GM19025 (cell line): ENCODE measurements around the gene SRRD.
A peak's percentile ranks its signal among the peaks of the same experiment; 100 is the strongest.
"Not testable (repeated sequence)": the region's sequence is repeated elsewhere in the genome, so short reads cannot be mapped to it uniquely, and the experiment has no call there.

ENCODE experiments used
- ATAC-seq: cut with Tn5 transposase; IDR thresholded peaks from one replicate; pipeline ENCODE4 v1.9.1; 2021; ENCODE audit warnings: mild to moderate bottlenecking, low read depth, moderate library complexity; ENCODE audit not compliant: unreplicated experiment

SRRD gene

GRCh38 chr22:26483439-26484359 lies at the start of gene SRRD, which contains the start of gene HPS4:
SRRD (plus strand) TSS chr22:26483877; CDS start chr22:26483891, 14 bp downstream.
HPS4 (minus strand) TSS chr22:26483783; CDS start chr22:26481762, 2,021 bp downstream.
- peak; percentile 77 for ATAC-seq

- no peak for ATAC-seq
These were observed 48.2 kb upstream of the SRRD start for GRCh38 chr22:26435327-26436093.

DNA sequence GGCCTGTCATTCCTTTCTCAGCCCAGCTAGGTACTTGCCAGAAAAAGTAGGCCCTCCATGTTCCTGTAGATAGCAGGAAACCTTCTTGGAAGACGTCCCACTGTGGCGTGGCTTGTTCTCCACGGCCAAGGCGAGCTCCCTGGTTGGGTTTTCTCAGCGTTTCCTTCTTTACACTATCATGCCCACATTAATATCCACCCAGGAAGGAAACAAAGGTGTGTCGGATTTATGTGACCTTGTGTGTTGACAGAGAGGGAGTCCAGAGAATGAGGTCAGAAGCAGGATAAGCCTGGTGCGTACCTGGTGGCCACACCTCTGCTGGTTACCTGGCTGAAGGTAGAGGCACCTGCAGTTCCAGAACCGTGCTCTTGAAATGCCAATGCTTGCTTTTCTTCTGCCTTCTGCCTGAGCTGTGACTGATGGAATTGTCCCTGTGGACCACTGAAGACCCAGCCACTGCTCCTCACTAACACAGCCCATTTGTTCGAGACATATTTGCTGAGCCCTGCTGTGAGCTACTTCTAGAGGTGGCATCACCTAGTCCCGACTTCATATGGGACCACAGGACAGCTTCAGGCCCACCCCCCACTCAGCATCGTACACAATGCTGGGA lies 46.7 kb upstream of the SRRD start:
- ATAC-seq: no peak

DNA sequence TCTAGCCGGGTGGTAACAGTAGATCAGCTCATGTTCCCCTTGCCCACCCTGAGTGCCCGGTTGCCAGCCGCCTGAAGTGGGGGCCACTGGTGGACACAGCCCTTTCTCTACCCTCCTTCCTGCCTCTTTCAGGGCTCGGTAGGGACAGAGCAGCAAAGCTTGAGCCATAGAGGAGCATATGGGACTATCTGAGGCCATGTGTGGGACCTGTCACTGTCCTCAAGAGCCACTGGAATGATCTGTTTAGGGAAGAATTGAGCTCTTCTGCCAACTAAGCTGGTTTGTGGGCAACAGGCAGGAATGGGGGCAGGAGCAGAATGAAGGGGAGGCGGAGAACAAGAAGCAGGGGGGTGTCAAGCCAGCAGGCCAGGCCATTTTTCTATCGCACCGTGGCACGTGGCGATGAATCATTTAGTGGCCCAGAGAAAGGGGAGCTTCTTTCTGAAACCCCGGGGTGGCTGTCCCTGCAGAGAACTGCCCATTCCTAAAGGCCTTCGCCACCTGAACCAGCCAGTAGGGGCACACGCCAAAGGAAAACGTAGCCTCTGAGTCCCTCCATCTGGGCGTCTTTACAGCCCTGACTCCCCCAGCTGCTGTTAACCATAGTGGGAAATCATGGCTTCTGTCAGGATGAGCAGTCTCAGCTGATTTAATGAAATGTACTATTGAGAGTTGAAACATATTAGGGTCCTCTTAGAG lies 45.8 kb upstream of the SRRD start:
- no peak for ATAC-seq

GRCh38 chr22:26438776-26439175 lies 44.9 kb upstream of the SRRD start:
- not testable (repeated sequence) for ATAC-seq

GRCh38 chr22:26439559-26439958 lies 44.1 kb upstream of the SRRD start:
- no peak for ATAC-seq

- no peak for ATAC-seq
These were observed 41.5 kb upstream of the SRRD start for GRCh38 chr22:26442086-26442756.

DNA sequence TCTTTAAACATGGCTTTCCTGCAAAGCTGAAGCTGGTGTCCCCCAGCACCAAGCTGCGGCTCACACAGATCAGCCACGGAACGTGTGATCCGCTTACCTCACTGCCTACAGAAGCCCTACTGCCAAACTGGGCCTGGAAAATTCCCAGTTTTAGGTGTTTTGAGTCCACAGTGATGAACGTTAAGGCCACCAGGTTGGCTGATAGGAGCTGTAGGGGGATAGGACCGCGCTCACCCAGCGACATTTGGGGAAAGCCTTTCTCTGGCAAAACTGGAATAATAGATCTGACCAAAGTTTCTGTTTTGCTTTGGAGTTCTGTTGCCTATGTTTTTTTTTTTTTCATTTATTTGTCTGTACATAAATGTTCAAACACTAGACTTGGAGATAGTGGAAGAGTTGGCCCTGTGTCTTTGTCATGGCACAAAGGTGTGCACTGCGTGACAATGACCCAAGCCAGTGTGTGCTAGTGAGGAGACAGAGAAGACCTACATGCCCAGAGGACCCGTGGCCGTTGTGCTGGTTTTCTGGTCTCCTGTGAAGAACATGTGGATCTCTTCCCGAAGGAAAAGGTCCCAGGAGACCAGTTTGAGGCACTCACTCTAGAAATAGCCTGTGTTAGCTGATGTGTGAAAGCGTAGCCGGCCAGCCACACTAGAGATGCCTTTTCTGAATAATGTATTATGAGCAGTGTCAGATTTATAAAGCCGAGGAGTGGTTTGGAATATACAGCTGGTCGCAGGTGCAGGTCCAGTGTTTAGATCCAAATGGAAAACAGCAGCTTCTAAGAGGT lies 39.6 kb upstream of the SRRD start:
- no peak for ATAC-seq

- ATAC-seq: no peak
These were observed 38.9 kb upstream of the SRRD start for GRCh38 chr22:26444777-26445176.

- ATAC-seq: no peak
These were observed 38.0 kb upstream of the SRRD start for GRCh38 chr22:26445577-26446275.

DNA sequence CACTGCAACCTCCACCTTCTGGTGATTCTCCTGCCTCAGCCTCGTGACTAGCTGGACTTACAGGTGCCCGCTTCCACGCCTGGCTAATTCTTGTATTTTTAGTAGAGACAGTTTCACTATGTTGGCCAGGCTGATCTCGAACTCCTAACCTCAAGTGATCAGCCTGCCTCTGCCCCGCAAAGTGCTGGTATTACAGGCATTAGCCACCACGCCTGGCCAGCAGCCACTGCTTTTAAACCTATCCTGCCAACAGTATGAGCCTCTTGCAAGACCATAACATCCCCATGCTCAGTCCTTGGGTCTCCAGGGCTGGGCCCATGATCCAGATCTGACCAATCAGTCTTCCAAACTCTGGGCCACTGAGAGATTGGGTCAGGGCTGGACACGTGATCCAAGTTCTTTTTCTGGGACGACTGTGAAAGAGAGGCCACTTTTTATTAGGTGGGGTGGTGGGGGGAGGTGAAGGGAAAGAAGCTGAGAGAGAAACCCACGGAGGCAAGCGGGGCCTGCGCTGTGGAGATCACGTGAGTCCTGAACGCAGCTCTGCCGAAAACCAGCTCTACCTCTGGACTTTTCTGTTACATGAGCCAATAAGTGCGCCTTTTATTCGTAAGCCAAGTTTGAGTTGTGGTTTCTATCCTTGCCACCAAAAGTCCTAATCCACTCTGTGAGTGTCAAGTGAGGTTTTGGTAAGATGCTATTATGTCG lies 36.7 kb upstream of the SRRD start:
- ATAC-seq: no peak

DNA sequence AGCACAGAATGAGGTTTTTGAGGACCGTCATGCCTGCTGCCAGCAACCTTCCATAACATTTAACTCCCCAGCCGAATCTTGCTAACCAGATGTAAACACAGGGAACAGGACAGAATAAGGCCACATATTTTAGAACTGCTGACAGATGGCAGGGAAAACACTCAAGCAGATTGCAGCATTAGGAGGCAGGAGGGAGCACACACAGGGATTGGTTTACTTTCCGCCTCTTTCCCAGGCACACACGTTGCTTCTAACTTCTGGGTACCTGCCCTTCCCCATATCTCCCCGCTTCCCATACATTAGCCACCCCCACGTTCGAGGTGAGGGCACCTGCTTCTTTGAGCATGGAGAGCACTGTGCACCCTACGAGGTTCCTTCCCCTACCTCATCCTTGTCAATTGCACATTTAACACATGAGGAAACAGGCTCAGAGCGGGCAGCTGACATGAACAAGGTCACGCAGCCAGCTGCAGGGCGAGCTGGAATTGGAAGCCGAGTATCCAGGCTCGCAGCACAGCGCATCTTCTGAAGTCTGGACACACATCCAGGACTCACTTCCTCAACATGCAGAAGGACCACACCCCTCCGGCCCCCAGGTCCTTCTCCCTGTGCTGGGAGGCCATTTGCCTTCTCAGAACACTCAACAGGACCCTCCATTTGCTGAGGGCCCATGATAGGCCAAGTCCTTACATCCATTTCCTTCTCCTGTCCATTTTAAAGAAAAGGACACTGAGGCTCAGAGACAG lies 35.9 kb upstream of the SRRD start:
- ATAC-seq: no peak

DNA sequence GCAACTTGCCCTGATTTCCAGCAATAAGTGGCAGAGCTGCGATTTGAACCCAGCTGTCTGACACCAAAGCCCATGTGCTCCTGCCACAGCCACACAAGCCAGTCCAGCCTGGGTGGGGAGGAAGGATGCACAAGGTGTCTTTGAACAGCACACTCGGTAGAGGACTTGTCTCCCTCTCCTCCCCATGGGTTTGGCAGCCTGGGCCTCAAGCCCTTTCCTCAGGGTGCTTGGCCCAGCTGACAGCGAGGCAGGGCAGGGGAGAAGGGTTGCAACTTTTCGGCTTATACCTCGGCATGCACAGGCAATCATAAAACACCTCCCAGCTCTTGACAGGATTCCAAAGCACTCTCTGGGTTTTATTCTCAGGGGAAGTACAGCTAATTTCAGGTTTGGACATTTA lies 35.3 kb upstream of the SRRD start:
- ATAC-seq: no peak

- ATAC-seq: no peak
These were observed 34.7 kb upstream of the SRRD start for GRCh38 chr22:26448941-26449340.

DNA sequence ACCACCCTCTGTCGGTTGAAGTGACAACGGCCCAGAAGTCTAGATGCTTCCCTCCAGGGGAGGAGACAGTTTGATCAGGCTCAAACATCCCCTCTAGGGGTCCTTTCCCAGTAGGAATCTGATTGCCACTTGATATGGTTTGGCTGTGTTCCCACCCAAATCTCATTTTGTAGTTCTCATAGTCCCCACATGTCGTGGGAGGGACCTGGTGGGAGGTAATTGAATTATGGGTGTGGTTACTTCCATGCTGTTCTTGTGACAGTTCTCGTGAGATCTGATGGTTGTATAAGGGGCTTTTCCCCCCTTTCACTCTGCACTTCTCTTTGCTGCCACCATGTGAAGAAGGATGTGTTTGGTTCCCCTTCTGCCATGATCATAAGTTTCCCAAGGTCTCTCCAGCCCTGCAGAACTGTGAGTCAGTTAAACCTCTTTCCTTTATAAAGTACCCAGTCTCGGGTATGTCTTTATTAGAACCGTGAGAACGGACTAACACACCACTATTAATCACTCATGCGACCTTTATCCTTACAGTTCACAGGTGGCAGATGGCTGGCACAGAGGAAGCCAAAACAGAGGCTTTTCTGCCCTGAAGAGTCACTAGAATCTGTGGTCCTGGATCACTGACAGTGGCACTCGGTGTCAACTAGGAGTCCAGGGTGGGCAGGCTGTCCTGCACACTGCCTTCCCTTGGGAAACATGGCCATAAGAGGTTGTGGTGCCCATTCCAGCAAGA lies 33.1 kb upstream of the SRRD start:
- ATAC-seq: no peak

DNA sequence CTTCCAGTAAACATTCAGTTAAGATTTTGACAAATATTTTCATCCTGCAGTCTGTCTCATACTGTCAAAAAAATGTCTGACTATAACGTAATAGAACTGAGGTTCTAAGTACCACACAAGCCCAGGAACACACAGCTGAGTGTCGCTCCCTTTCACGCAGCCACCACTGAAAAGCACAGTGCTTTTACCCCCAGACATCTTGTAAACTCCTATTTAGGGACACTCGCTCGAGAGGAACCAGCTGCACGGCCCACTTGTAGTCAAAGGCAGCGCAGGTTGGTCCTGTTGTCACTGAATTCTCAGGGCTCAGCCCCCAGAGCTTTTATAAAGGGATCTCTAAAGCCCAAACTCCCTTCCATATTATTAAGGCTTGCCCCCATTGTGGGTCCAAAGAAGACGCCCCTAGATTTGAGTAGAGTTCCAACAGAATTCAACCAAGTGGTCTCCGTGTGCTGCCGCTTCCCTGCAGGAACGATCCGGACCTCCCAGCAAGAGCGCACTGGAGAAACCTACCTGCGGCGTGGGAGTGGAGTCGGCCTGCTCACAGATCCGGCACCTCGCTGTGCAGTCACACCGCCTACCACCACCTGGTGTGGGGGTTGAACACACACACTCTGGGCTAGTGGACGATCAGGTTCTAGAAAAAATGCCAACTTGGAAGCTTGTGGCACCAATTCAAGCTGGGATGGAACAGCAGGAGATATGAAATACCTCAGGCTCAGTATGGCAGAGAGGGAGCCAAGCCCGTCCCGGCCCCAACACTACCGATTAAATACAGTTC lies 31.3 kb upstream of the SRRD start:
- no peak for ATAC-seq
